H9 (cell line): ENCODE results near the gene RSU1. TPM values are rescaled to one million over a fixed set of nuclear protein-coding genes. Genes with fewer than 3 reads are reported as not detected.

Source experiments
- DNase-seq: peaks from one replicate; pipeline ENCODE4 v3.0.0-alpha.2; 2017
- H2AFZ ChIP-seq: one replicate; pipeline ENCODE4 v1.6.1; 2013; ENCODE audit warnings: mild to moderate bottlenecking, low read length, control low read depth, moderate library complexity
- H2AK5ac ChIP-seq: 2 replicates; pipeline ENCODE4 v1.6.1; 2013; ENCODE audit warnings: low read length, control low read depth, mixed read lengths; ENCODE audit not compliant: insufficient read length
- H2BK120ac ChIP-seq: one replicate; pipeline ENCODE4 v1.6.1; 2013; ENCODE audit warnings: low read depth, mild to moderate bottlenecking, low read length, control low read depth, inconsistent platforms; ENCODE audit not compliant: poor library complexity, severe bottlenecking
- H2BK12ac ChIP-seq: 2 replicates; pipeline ENCODE4 v1.6.1; 2013; ENCODE audit warnings: low read length, control low read depth, mixed read lengths, low read depth; ENCODE audit not compliant: insufficient read length
- H2BK15ac ChIP-seq: 2 replicates; pipeline ENCODE4 v1.6.1; 2013; ENCODE audit warnings: low read depth, low read length, control low read depth
- H2BK20ac ChIP-seq: one replicate; pipeline ENCODE4 v1.6.1; 2013; ENCODE audit warnings: low read depth, mild to moderate bottlenecking, low read length, control low read depth, inconsistent platforms; ENCODE audit not compliant: poor library complexity, severe bottlenecking
- H2BK5ac ChIP-seq: 2 replicates; pipeline ENCODE4 v1.6.1; 2013; ENCODE audit warnings: low read length, control low read depth, mixed read lengths; ENCODE audit not compliant: insufficient read length
- H3K14ac ChIP-seq: 2 replicates; pipeline ENCODE4 v1.6.1; 2013; ENCODE audit warnings: low read length, control low read depth; ENCODE audit not compliant: insufficient read depth
- H3K18ac ChIP-seq: 2 replicates; pipeline ENCODE4 v1.6.1; 2013; ENCODE audit warnings: low read depth, mild to moderate bottlenecking, mixed read lengths, low read length, control low read depth; ENCODE audit not compliant: insufficient read length
- H3K23ac ChIP-seq: 2 replicates; pipeline ENCODE4 v1.6.1; 2013; ENCODE audit warnings: low read length, control low read depth, mixed read lengths, low read depth; ENCODE audit not compliant: insufficient read length
- H3K23me2 ChIP-seq: 2 replicates; pipeline ENCODE4 v1.6.1; 2013; ENCODE audit warnings: low read depth, mild to moderate bottlenecking, mixed read lengths, low read length, control low read depth; ENCODE audit not compliant: insufficient read length, poor library complexity, severe bottlenecking
- H3K27ac ChIP-seq: 2 replicates; pipeline ENCODE4 v1.5.1; 2013; ENCODE audit warnings: low read length, control low read depth, mixed read lengths, low read depth; ENCODE audit not compliant: insufficient read length
- H3K27me3 ChIP-seq: 2 replicates; pipeline ENCODE4 v1.6.1; 2013; ENCODE audit warnings: low read length, control low read depth, inconsistent platforms; ENCODE audit not compliant: insufficient read depth
- H3K4ac ChIP-seq: 2 replicates; pipeline ENCODE4 v1.6.1; 2013; ENCODE audit warnings: low read depth, mild to moderate bottlenecking, control low read depth, inconsistent platforms, low read length, moderate library complexity
- H3K4me1 ChIP-seq: 2 replicates; pipeline ENCODE4 v1.6.1; 2013; ENCODE audit warnings: low read length, control low read depth, inconsistent platforms; ENCODE audit not compliant: insufficient read depth
- H3K4me2 ChIP-seq: 2 replicates; pipeline ENCODE4 v1.6.1; 2013; ENCODE audit warnings: low read length, control low read depth, mixed read lengths; ENCODE audit not compliant: insufficient read length, insufficient read depth
- H3K56ac ChIP-seq: 2 replicates; pipeline ENCODE4 v1.6.1; 2013; ENCODE audit warnings: low read depth, mild to moderate bottlenecking, mixed read lengths, low read length, control low read depth; ENCODE audit not compliant: insufficient read length
- H3K79me1 ChIP-seq: 2 replicates; pipeline ENCODE4 v1.6.1; 2013; ENCODE audit warnings: low read depth, mild to moderate bottlenecking, moderate library complexity, low read length, control low read depth, inconsistent platforms; ENCODE audit not compliant: insufficient read depth, poor library complexity, severe bottlenecking
- H3K79me2 ChIP-seq: 2 replicates; pipeline ENCODE4 v1.6.1; 2013; ENCODE audit warnings: low read length, control low read depth, inconsistent platforms; ENCODE audit not compliant: insufficient read depth
- H3K9ac ChIP-seq: 2 replicates; pipeline ENCODE4 v1.6.1; 2013; ENCODE audit warnings: low read length, control low read depth, mixed read lengths; ENCODE audit not compliant: insufficient read length; ENCODE audit errors: extremely low read depth
- H3K9me3 ChIP-seq: one replicate; pipeline ENCODE4 v1.6.1; 2013; ENCODE audit warnings: low read depth, low read length, inconsistent platforms; ENCODE audit not compliant: control insufficient read depth
- H3T11ph ChIP-seq: one replicate; pipeline ENCODE4 v1.6.1; 2013; ENCODE audit warnings: mild to moderate bottlenecking, low read length, control low read depth, inconsistent platforms
- H4K20me1 ChIP-seq: one replicate; pipeline ENCODE4 v1.6.1; 2013; ENCODE audit not compliant: control insufficient read depth, insufficient read length, insufficient read depth
- H4K5ac ChIP-seq: 2 replicates; pipeline ENCODE4 v1.6.1; 2013; ENCODE audit warnings: low read depth, mild to moderate bottlenecking, mixed read lengths, low read length, control low read depth; ENCODE audit not compliant: insufficient read length
- H4K8ac ChIP-seq: replicated peaks from 2 replicates; pipeline ENCODE4 v1.6.1; 2013; ENCODE audit warnings: low read length, control low read depth, mixed read lengths, low read depth; ENCODE audit not compliant: insufficient read length
- H4K91ac ChIP-seq: 2 replicates; pipeline ENCODE4 v1.6.1; 2013; ENCODE audit warnings: low read depth, mild to moderate bottlenecking, moderate library complexity, mixed read lengths, low read length, control low read depth; ENCODE audit not compliant: insufficient read length
- H3K27ac Mint-ChIP-seq, 3 experiments: 2 replicates in 2 of 3; 3 replicates in 1 of 3; pipeline ENCODE4 v1.8.0; 2020 to 2021; ENCODE audit warnings: mixed read lengths in 3 of 3, mild to moderate bottlenecking in 1 of 3, moderate library complexity in 1 of 3
- H3K27me3 Mint-ChIP-seq: 2 replicates; pipeline ENCODE4 v1.8.0; 2021; ENCODE audit warnings: low read depth, mild to moderate bottlenecking, moderate library complexity, mixed read lengths
- H3K36me3 Mint-ChIP-seq, 3 experiments: 2 replicates in 2 of 3; 3 replicates in 1 of 3; pipeline ENCODE4 v1.8.0; 2020 to 2021; ENCODE audit warnings: low read depth in 3 of 3, mixed read lengths in 3 of 3; ENCODE audit not compliant: insufficient read depth in 1 of 3
- H3K4me1 Mint-ChIP-seq, 2 experiments: 2 replicates each; pipeline ENCODE4 v1.8.0; 2020; ENCODE audit warnings: mixed read lengths in 2 of 2
- H3K4me3 Mint-ChIP-seq, 2 experiments: 2 replicates in 1 of 2; 3 replicates in 1 of 2; pipeline ENCODE4 v1.8.0; 2020 to 2021; ENCODE audit warnings: mild to moderate bottlenecking in 2 of 2, mixed read lengths in 2 of 2, moderate library complexity in 1 of 2
- H3K9me3 Mint-ChIP-seq, 2 experiments: 2 replicates in 1 of 2; 3 replicates in 1 of 2; pipeline ENCODE4 v1.8.0; 2020; ENCODE audit warnings: mild to moderate bottlenecking in 2 of 2, mixed read lengths in 2 of 2, moderate library complexity in 1 of 2
- WGBS: extraction: QIAGEN DNeasy Blood & Tissue Kit; methylation state at CpG from one replicate; pipeline ENCODE4 v1.1.7; 2013; ENCODE audit warnings: missing lambda C conversion rate, low lambda C conversion rate, mixed read lengths; ENCODE audit not compliant: insufficient read length; ENCODE audit errors: extremely low coverage; 5-methylcytosine and 5-hydroxymethylcytosine counted together
- total RNA-seq: library from RNA; stranded (reverse); gene quantifications from 2 replicates; pipeline ENCODE4 v1.2.1, GENCODE V29; 2021
- TF ChIP-seq, protein P1 (sequence below): fragments of 200-600 bp; sonication (generic); conservative IDR thresholded peaks from 3 replicates; pipeline ENCODE4 v1.8.0; 2021; ENCODE audit warnings: antibody characterized with exemption, mild to moderate bottlenecking

Gene RSU1
- total RNA-seq, 1 experiment from 2014 or later, result 59.4 TPM

DNA sequence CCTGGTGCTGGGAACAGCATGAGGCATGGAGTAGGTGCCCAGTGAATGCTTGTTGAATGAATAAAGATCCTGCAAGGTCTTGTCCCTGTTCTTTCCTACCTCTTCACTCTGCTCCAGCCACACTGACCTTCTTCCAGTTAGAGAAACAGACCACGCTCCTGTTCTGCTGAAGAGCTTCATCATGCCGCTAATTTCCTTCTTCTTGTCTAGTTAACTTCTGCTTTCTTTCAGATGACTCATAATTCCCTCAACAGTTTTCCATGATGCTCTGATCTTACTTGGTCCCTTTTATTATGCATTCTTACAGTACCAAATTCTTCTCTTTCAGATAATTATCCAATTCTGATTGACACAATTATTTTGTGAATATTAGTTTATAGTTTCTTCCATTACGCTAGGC lies 236.0 kb downstream of the RSU1 start:
- no peaks in the 10 kb centered on the region for H3K23me2 ChIP-seq
- H3K56ac ChIP-seq, result no peak overlapping the region
- H2BK15ac ChIP-seq, result no peak overlapping the region
- H2BK12ac ChIP-seq, result no peak overlapping the region
- no peaks in the 10 kb centered on the region for H3K4me1 ChIP-seq
- no peak overlapping the region for H4K5ac ChIP-seq
- H4K8ac ChIP-seq, result no peak overlapping the region
- no peak overlapping the region for H2BK5ac ChIP-seq
- no peak overlapping the region for H3K27ac Mint-ChIP-seq
- TF ChIP-seq, protein P1, sequence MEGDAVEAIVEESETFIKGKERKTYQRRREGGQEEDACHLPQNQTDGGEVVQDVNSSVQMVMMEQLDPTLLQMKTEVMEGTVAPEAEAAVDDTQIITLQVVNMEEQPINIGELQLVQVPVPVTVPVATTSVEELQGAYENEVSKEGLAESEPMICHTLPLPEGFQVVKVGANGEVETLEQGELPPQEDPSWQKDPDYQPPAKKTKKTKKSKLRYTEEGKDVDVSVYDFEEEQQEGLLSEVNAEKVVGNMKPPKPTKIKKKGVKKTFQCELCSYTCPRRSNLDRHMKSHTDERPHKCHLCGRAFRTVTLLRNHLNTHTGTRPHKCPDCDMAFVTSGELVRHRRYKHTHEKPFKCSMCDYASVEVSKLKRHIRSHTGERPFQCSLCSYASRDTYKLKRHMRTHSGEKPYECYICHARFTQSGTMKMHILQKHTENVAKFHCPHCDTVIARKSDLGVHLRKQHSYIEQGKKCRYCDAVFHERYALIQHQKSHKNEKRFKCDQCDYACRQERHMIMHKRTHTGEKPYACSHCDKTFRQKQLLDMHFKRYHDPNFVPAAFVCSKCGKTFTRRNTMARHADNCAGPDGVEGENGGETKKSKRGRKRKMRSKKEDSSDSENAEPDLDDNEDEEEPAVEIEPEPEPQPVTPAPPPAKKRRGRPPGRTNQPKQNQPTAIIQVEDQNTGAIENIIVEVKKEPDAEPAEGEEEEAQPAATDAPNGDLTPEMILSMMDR, result no peak
- no peaks in the 10 kb centered on the region; the same call in none of the 2 replicates for H3K27me3 Mint-ChIP-seq
- H3K14ac ChIP-seq, result no peak overlapping the region
- no peak overlapping the region for H3K4me2 ChIP-seq
- no peak overlapping the region for H2AK5ac ChIP-seq
- no peak overlapping the region for H4K91ac ChIP-seq
- no peak overlapping the region for H3K18ac ChIP-seq
- no peak overlapping the region for H3K9ac ChIP-seq
- no peaks in the 10 kb centered on the region for H3K79me1 ChIP-seq
- no peaks in the 10 kb centered on the region for H3K9me3 ChIP-seq
- no CpG with 5 or more reads among the region's 3 CpGs for WGBS
- no peak overlapping the region for H3K23ac ChIP-seq
- no peaks in the 10 kb centered on the region for H3K9me3 Mint-ChIP-seq
- H3K4me1 Mint-ChIP-seq, result 0 out of 4 replicates have a peak, but pooled peaks cover 0 to 3% of the 10 kb centered on the region in 2 experiments
- H3K27ac ChIP-seq, result no peak overlapping the region
- H3K4ac ChIP-seq, result no peak overlapping the region
- DNase-seq, result no peak
- no peak overlapping the region for H3K4me3 Mint-ChIP-seq
- H2AFZ ChIP-seq, result no peak overlapping the region
- H2BK20ac ChIP-seq, result no peak overlapping the region
- H3K36me3 Mint-ChIP-seq, result no peaks in the 10 kb centered on the region
- H3K79me2 ChIP-seq, result no peaks in the 10 kb centered on the region
- H3K27me3 ChIP-seq, result no peaks in the 10 kb centered on the region
- no peaks in the 10 kb centered on the region for H4K20me1 ChIP-seq
- no peak overlapping the region for H2BK120ac ChIP-seq
- H3T11ph ChIP-seq, result no peak overlapping the region
